H9 (cell line): ENCODE data around the gene MRPL52. TPM values are rescaled to one million over a fixed set of nuclear protein-coding genes. Genes with fewer than 3 reads are reported as not detected.
A peak's percentile ranks its signal among the peaks of the same experiment; 100 is the strongest.

ENCODE experiments used
- DNase-seq: peaks from one replicate; pipeline ENCODE4 v3.0.0-alpha.2; 2017
- H2AFZ ChIP-seq: one replicate; pipeline ENCODE4 v1.6.1; 2013; ENCODE audit warnings: mild to moderate bottlenecking, low read length, control low read depth, moderate library complexity
- H2AK5ac ChIP-seq: 2 replicates; pipeline ENCODE4 v1.6.1; 2013; ENCODE audit warnings: low read length, control low read depth, mixed read lengths; ENCODE audit not compliant: insufficient read length
- H2BK120ac ChIP-seq: one replicate; pipeline ENCODE4 v1.6.1; 2013; ENCODE audit warnings: low read depth, mild to moderate bottlenecking, low read length, control low read depth, inconsistent platforms; ENCODE audit not compliant: poor library complexity, severe bottlenecking
- H2BK12ac ChIP-seq: 2 replicates; pipeline ENCODE4 v1.6.1; 2013; ENCODE audit warnings: low read length, control low read depth, mixed read lengths, low read depth; ENCODE audit not compliant: insufficient read length
- H2BK15ac ChIP-seq: 2 replicates; pipeline ENCODE4 v1.6.1; 2013; ENCODE audit warnings: low read depth, low read length, control low read depth
- H2BK20ac ChIP-seq: one replicate; pipeline ENCODE4 v1.6.1; 2013; ENCODE audit warnings: low read depth, mild to moderate bottlenecking, low read length, control low read depth, inconsistent platforms; ENCODE audit not compliant: poor library complexity, severe bottlenecking
- H2BK5ac ChIP-seq: 2 replicates; pipeline ENCODE4 v1.6.1; 2013; ENCODE audit warnings: low read length, control low read depth, mixed read lengths; ENCODE audit not compliant: insufficient read length
- H3K14ac ChIP-seq: 2 replicates; pipeline ENCODE4 v1.6.1; 2013; ENCODE audit warnings: low read length, control low read depth; ENCODE audit not compliant: insufficient read depth
- H3K18ac ChIP-seq: 2 replicates; pipeline ENCODE4 v1.6.1; 2013; ENCODE audit warnings: low read depth, mild to moderate bottlenecking, mixed read lengths, low read length, control low read depth; ENCODE audit not compliant: insufficient read length
- H3K23ac ChIP-seq: 2 replicates; pipeline ENCODE4 v1.6.1; 2013; ENCODE audit warnings: low read length, control low read depth, mixed read lengths, low read depth; ENCODE audit not compliant: insufficient read length
- H3K23me2 ChIP-seq: 2 replicates; pipeline ENCODE4 v1.6.1; 2013; ENCODE audit warnings: low read depth, mild to moderate bottlenecking, mixed read lengths, low read length, control low read depth; ENCODE audit not compliant: insufficient read length, poor library complexity, severe bottlenecking
- H3K27ac ChIP-seq: 2 replicates; pipeline ENCODE4 v1.5.1; 2013; ENCODE audit warnings: low read length, control low read depth, mixed read lengths, low read depth; ENCODE audit not compliant: insufficient read length
- H3K27me3 ChIP-seq: 2 replicates; pipeline ENCODE4 v1.6.1; 2013; ENCODE audit warnings: low read length, control low read depth, inconsistent platforms; ENCODE audit not compliant: insufficient read depth
- H3K4ac ChIP-seq: 2 replicates; pipeline ENCODE4 v1.6.1; 2013; ENCODE audit warnings: low read depth, mild to moderate bottlenecking, control low read depth, inconsistent platforms, low read length, moderate library complexity
- H3K4me1 ChIP-seq: 2 replicates; pipeline ENCODE4 v1.6.1; 2013; ENCODE audit warnings: low read length, control low read depth, inconsistent platforms; ENCODE audit not compliant: insufficient read depth
- H3K4me2 ChIP-seq: 2 replicates; pipeline ENCODE4 v1.6.1; 2013; ENCODE audit warnings: low read length, control low read depth, mixed read lengths; ENCODE audit not compliant: insufficient read length, insufficient read depth
- H3K56ac ChIP-seq: 2 replicates; pipeline ENCODE4 v1.6.1; 2013; ENCODE audit warnings: low read depth, mild to moderate bottlenecking, mixed read lengths, low read length, control low read depth; ENCODE audit not compliant: insufficient read length
- H3K79me1 ChIP-seq: 2 replicates; pipeline ENCODE4 v1.6.1; 2013; ENCODE audit warnings: low read depth, mild to moderate bottlenecking, moderate library complexity, low read length, control low read depth, inconsistent platforms; ENCODE audit not compliant: insufficient read depth, poor library complexity, severe bottlenecking
- H3K79me2 ChIP-seq: 2 replicates; pipeline ENCODE4 v1.6.1; 2013; ENCODE audit warnings: low read length, control low read depth, inconsistent platforms; ENCODE audit not compliant: insufficient read depth
- H3K9ac ChIP-seq: 2 replicates; pipeline ENCODE4 v1.6.1; 2013; ENCODE audit warnings: low read length, control low read depth, mixed read lengths; ENCODE audit not compliant: insufficient read length; ENCODE audit errors: extremely low read depth
- H3K9me3 ChIP-seq: one replicate; pipeline ENCODE4 v1.6.1; 2013; ENCODE audit warnings: low read depth, low read length, inconsistent platforms; ENCODE audit not compliant: control insufficient read depth
- H3T11ph ChIP-seq: one replicate; pipeline ENCODE4 v1.6.1; 2013; ENCODE audit warnings: mild to moderate bottlenecking, low read length, control low read depth, inconsistent platforms
- H4K20me1 ChIP-seq: one replicate; pipeline ENCODE4 v1.6.1; 2013; ENCODE audit not compliant: control insufficient read depth, insufficient read length, insufficient read depth
- H4K5ac ChIP-seq: 2 replicates; pipeline ENCODE4 v1.6.1; 2013; ENCODE audit warnings: low read depth, mild to moderate bottlenecking, mixed read lengths, low read length, control low read depth; ENCODE audit not compliant: insufficient read length
- H4K8ac ChIP-seq: replicated peaks from 2 replicates; pipeline ENCODE4 v1.6.1; 2013; ENCODE audit warnings: low read length, control low read depth, mixed read lengths, low read depth; ENCODE audit not compliant: insufficient read length
- H4K91ac ChIP-seq: 2 replicates; pipeline ENCODE4 v1.6.1; 2013; ENCODE audit warnings: low read depth, mild to moderate bottlenecking, moderate library complexity, mixed read lengths, low read length, control low read depth; ENCODE audit not compliant: insufficient read length
- H3K27ac Mint-ChIP-seq, 3 experiments: 2 replicates in 2 of 3; 3 replicates in 1 of 3; pipeline ENCODE4 v1.8.0; 2020 to 2021; ENCODE audit warnings: mixed read lengths in 3 of 3, mild to moderate bottlenecking in 1 of 3, moderate library complexity in 1 of 3
- H3K27me3 Mint-ChIP-seq: 2 replicates; pipeline ENCODE4 v1.8.0; 2021; ENCODE audit warnings: low read depth, mild to moderate bottlenecking, moderate library complexity, mixed read lengths
- H3K36me3 Mint-ChIP-seq, 3 experiments: 2 replicates in 2 of 3; 3 replicates in 1 of 3; pipeline ENCODE4 v1.8.0; 2020 to 2021; ENCODE audit warnings: low read depth in 3 of 3, mixed read lengths in 3 of 3; ENCODE audit not compliant: insufficient read depth in 1 of 3
- H3K4me1 Mint-ChIP-seq, 2 experiments: 2 replicates each; pipeline ENCODE4 v1.8.0; 2020; ENCODE audit warnings: mixed read lengths in 2 of 2
- H3K4me3 Mint-ChIP-seq, 2 experiments: 2 replicates in 1 of 2; 3 replicates in 1 of 2; pipeline ENCODE4 v1.8.0; 2020 to 2021; ENCODE audit warnings: mild to moderate bottlenecking in 2 of 2, mixed read lengths in 2 of 2, moderate library complexity in 1 of 2
- H3K9me3 Mint-ChIP-seq, 2 experiments: 2 replicates in 1 of 2; 3 replicates in 1 of 2; pipeline ENCODE4 v1.8.0; 2020; ENCODE audit warnings: mild to moderate bottlenecking in 2 of 2, mixed read lengths in 2 of 2, moderate library complexity in 1 of 2
- CTCF ChIP-seq: fragments of 200-600 bp; sonication (generic); conservative IDR thresholded peaks from 3 replicates; pipeline ENCODE4 v1.8.0; 2021; ENCODE audit warnings: antibody characterized with exemption, mild to moderate bottlenecking
- WGBS: extraction: QIAGEN DNeasy Blood & Tissue Kit; methylation state at CpG from one replicate; pipeline ENCODE4 v1.1.7; 2013; ENCODE audit warnings: missing lambda C conversion rate, low lambda C conversion rate, mixed read lengths; ENCODE audit not compliant: insufficient read length; ENCODE audit errors: extremely low coverage; 5-methylcytosine and 5-hydroxymethylcytosine counted together
- total RNA-seq: library from RNA; stranded (reverse); gene quantifications from 2 replicates; pipeline ENCODE4 v1.2.1, GENCODE V29; 2021

Gene MRPL52
- total RNA-seq, 1 experiment from 2014 or later: 190 TPM

GRCh38 chr14:22841311-22841710, 11.6 kb downstream of the MRPL52 start:
- H3T11ph ChIP-seq: no peak overlapping the region
- no peak overlapping the region for H4K5ac ChIP-seq
- no peak overlapping the region for H4K91ac ChIP-seq
- Mint-ChIP-seq H3K4me1 (peaks cover 23 to 26% of the 10 kb centered on the region in 2 experiments), H3K27me3 (no peaks in the 10 kb centered on the region), H3K4me3 (no peak overlapping the region), H3K36me3 (peaks cover 16 to 57% (median 49%) of the 10 kb centered on the region in 3 experiments), H3K9me3 (no peaks in the 10 kb centered on the region), H3K27ac (peak overlapping the region in 1 of 3 experiments; percentile 46; a peak in 1 of 7 replicates)
- H3K23ac ChIP-seq: no peak overlapping the region
- H4K8ac ChIP-seq: no peak overlapping the region
- H4K20me1 ChIP-seq: no peaks in the 10 kb centered on the region
- H2BK20ac ChIP-seq: no peak overlapping the region
- no peak overlapping the region for H3K14ac ChIP-seq
- no peak overlapping the region for H2BK120ac ChIP-seq
- no peak overlapping the region for H3K18ac ChIP-seq
- no peak overlapping the region for H3K4ac ChIP-seq
- no peaks in the 10 kb centered on the region for H3K9me3 ChIP-seq
- H3K79me2 ChIP-seq: no peaks in the 10 kb centered on the region; the same call in 1 of the 2 replicates
- no peak overlapping the region for H2AK5ac ChIP-seq
- no peak overlapping the region for H2BK5ac ChIP-seq
- no peak overlapping the region for H3K27ac ChIP-seq
- DNase-seq: no peak
- no peak overlapping the region for H2BK15ac ChIP-seq
- no peak overlapping the region for H3K4me2 ChIP-seq
- H2AFZ ChIP-seq: no peak overlapping the region
- no peaks in the 10 kb centered on the region for H3K79me1 ChIP-seq
- H3K56ac ChIP-seq: no peak overlapping the region
- TF ChIP-seq CTCF: no peak
- peaks cover 8% of the 10 kb centered on the region for H3K23me2 ChIP-seq
- no CpG with 5 or more reads among the region's 9 CpGs for WGBS
- H3K27me3 ChIP-seq: no peaks in the 10 kb centered on the region
- no peak overlapping the region for H3K9ac ChIP-seq
- H3K4me1 ChIP-seq: peaks cover 9% of the 10 kb centered on the region; the same call in 1 of the 2 replicates
- H2BK12ac ChIP-seq: no peak overlapping the region
